Measurements from ENCODE around the gene RNU6-9.
A peak's percentile ranks its signal among the peaks of the same experiment; 100 is the strongest.

The RNU6-9 gene

GRCh38 chr19:936175-936546, 42.9 kb downstream of the RNU6-9 start:
- Histone ChIP-seq H3K4me3 (replicated peaks; ENCODE audit: low read depth, low read length) (no peak overlapping the region), H3K27me3 (replicated peaks; ENCODE audit: control insufficient read depth, insufficient read depth, low read length) (no peaks in the 10 kb centered on the region), H3K36me3 (ENCODE audit: control insufficient read depth, insufficient read depth, low read length) (peaks cover 34% of the 10 kb centered on the region)
- no peak for TF ChIP-seq CTCF (IDR thresholded peaks at IDR 0.05; ENCODE audit: insufficient read depth, low read length, poor library complexity, severe bottlenecking)
- DNase-seq (ENCODE audit: extremely low read depth, insufficient read length): no peak

GRCh38 chr19:937259-937694, 44.0 kb downstream of the RNU6-9 start:
- TF ChIP-seq CTCF (IDR thresholded peaks at IDR 0.05; ENCODE audit: insufficient read depth, low read length, poor library complexity, severe bottlenecking): no peak
- no peak for DNase-seq (ENCODE audit: extremely low read depth, insufficient read length)
- peaks cover 36% of the 10 kb centered on the region for H3K36me3 ChIP-seq (ENCODE audit: control insufficient read depth, insufficient read depth, low read length)

GRCh38 chr19:938233-938923, 45.1 kb downstream of the RNU6-9 start:
- no peak overlapping the region for H3K4me3 ChIP-seq (replicated peaks; ENCODE audit: low read depth, low read length)
- no peaks in the 10 kb centered on the region for H3K27me3 ChIP-seq (replicated peaks; ENCODE audit: control insufficient read depth, insufficient read depth, low read length)
- no peak for TF ChIP-seq CTCF (IDR thresholded peaks at IDR 0.05; ENCODE audit: insufficient read depth, low read length, poor library complexity, severe bottlenecking)
- peaks cover 37% of the 10 kb centered on the region for H3K36me3 ChIP-seq (ENCODE audit: control insufficient read depth, insufficient read depth, low read length)
- DNase-seq (ENCODE audit: extremely low read depth, insufficient read length): no peak

More at GRCh38 chr19:937259-937694, 44.0 kb downstream of the RNU6-9 start:
- no peaks in the 10 kb centered on the region for H3K27me3 ChIP-seq (replicated peaks; ENCODE audit: control insufficient read depth, insufficient read depth, low read length)
- no peak overlapping the region for H3K4me3 ChIP-seq (replicated peaks; ENCODE audit: low read depth, low read length)

GRCh38 chr19:939439-939838, 46.2 kb downstream of the RNU6-9 start:
- no peak overlapping the region for H3K4me3 ChIP-seq (replicated peaks; ENCODE audit: low read depth, low read length)
- no peak for TF ChIP-seq CTCF (IDR thresholded peaks at IDR 0.05; ENCODE audit: insufficient read depth, low read length, poor library complexity, severe bottlenecking)

GRCh38 chr19:939922-940321, 46.6 kb downstream of the RNU6-9 start:
- H3K36me3 ChIP-seq (ENCODE audit: control insufficient read depth, insufficient read depth, low read length): peaks cover 38% of the 10 kb centered on the region
- peak overlapping the region; percentile 51 for H3K4me3 ChIP-seq (replicated peaks; ENCODE audit: low read depth, low read length)
- DNase-seq (ENCODE audit: extremely low read depth, insufficient read length): no peak
- no peak for TF ChIP-seq CTCF (IDR thresholded peaks at IDR 0.05; ENCODE audit: insufficient read depth, low read length, poor library complexity, severe bottlenecking)
- H3K27me3 ChIP-seq (replicated peaks; ENCODE audit: control insufficient read depth, insufficient read depth, low read length): no peaks in the 10 kb centered on the region

More at GRCh38 chr19:939439-939838, 46.2 kb downstream of the RNU6-9 start:
- DNase-seq (ENCODE audit: extremely low read depth, insufficient read length): no peak
- Histone ChIP-seq H3K36me3 (ENCODE audit: control insufficient read depth, insufficient read depth, low read length) (peaks cover 39% of the 10 kb centered on the region), H3K27me3 (replicated peaks; ENCODE audit: control insufficient read depth, insufficient read depth, low read length) (no peaks in the 10 kb centered on the region)

Measured in GM06990 (cell line).